Common myeloid progenitor, CD34-positive (primary cell): ENCODE measurements around the gene PLA2G15.
A peak's percentile ranks its signal among the peaks of the same experiment; 100 is the strongest.

Experiments used
- CTCF ChIA-PET: fragments of 350-600 bp; sonication (Branson Sonifier 250); formaldehyde crosslinking; loops from one replicate; lab custom pipeline; 2021; ENCODE audit warnings: antibody characterized with exemption; lab: Charles Lee
- POLR2A ChIA-PET: fragments of 350-600 bp; sonication (Branson Sonifier 250); formaldehyde crosslinking; loops from one replicate; lab custom pipeline; 2021; ENCODE audit warnings: antibody characterized with exemption; lab: Charles Lee
- DNase-seq, 3 donors: peaks; one replicate each; pipeline versions ENCODE4 v3.0.0 to v3.0.0-alpha.2; 2013
- H3K27ac ChIP-seq, 2 experiments: 1 replicate in 1 of 2; 2 replicates in 1 of 2; pipeline ENCODE4 v1.7.0; 2013; ENCODE audit warnings: inconsistent platforms in 2 of 2, low read length in 2 of 2, mild to moderate bottlenecking in 2 of 2, low read depth in 1 of 2, moderate library complexity in 1 of 2; ENCODE audit not compliant: severe bottlenecking in 2 of 2, insufficient read depth in 1 of 2, poor library complexity in 1 of 2
- H3K27me3 ChIP-seq, 5 experiments: replicated peaks in 2 of 5; 1 replicate in 3 of 5; 2 replicates in 2 of 5; pipeline versions ENCODE4 v1.6.1 to v1.7.0; 2013; ENCODE audit warnings: low read length in 4 of 5, mild to moderate bottlenecking in 2 of 5, moderate library complexity in 2 of 5, inconsistent platforms in 1 of 5; ENCODE audit not compliant: insufficient read depth in 5 of 5, control insufficient read depth in 4 of 5
- H3K36me3 ChIP-seq, 4 experiments: 1 replicate in 2 of 4; 2 replicates in 2 of 4; pipeline versions ENCODE4 v1.6.1 to v1.7.0; 2013; ENCODE audit warnings: low read length in 3 of 4, control low read depth in 1 of 4, mild to moderate bottlenecking in 1 of 4; ENCODE audit not compliant: control insufficient read depth in 4 of 4, insufficient read depth in 4 of 4
- H3K4me1 ChIP-seq, 4 experiments: 1 replicate in 3 of 4; 2 replicates in 1 of 4; pipeline versions ENCODE4 v1.6.1 to v1.7.1; 2013; ENCODE audit warnings: low read length in 3 of 4, mild to moderate bottlenecking in 3 of 4, control low read depth in 1 of 4, inconsistent platforms in 1 of 4, moderate library complexity in 1 of 4; ENCODE audit not compliant: control insufficient read depth in 4 of 4, insufficient read depth in 4 of 4; ENCODE audit errors: control extremely low read depth in 1 of 4
- H3K4me3 ChIP-seq, 7 experiments: 1 replicate in 4 of 7; 2 replicates in 3 of 7; pipeline versions ENCODE4 v1.5.1 to v1.7.0; 2013; ENCODE audit warnings: mild to moderate bottlenecking in 7 of 7, low read length in 6 of 7, moderate library complexity in 6 of 7, inconsistent platforms in 2 of 7, low read depth in 2 of 7, control low read depth in 1 of 7; ENCODE audit not compliant: insufficient read depth in 4 of 7, control insufficient read depth in 1 of 7; ENCODE audit errors: extremely low read depth in 1 of 7
- H3K9me3 ChIP-seq, 5 experiments: 1 replicate in 4 of 5; 2 replicates in 1 of 5; pipeline versions ENCODE4 v1.6.1 to v1.7.1; 2013; ENCODE audit warnings: low read length in 4 of 5, mild to moderate bottlenecking in 2 of 5, inconsistent platforms in 1 of 5, low read depth in 1 of 5, moderate library complexity in 1 of 5; ENCODE audit not compliant: control insufficient read depth in 4 of 5, insufficient read depth in 2 of 5; ENCODE audit errors: control extremely low read depth in 1 of 5
- WGBS: methylation state at CpG from one replicate; pipeline ENCODE4 v1.1.5; 2013; ENCODE audit not compliant: insufficient coverage; 5-methylcytosine and 5-hydroxymethylcytosine counted together

The PLA2G15 gene

GRCh38 chr16:68242085-68242484 is 3.1 kb upstream of the PLA2G15 start:
- Histone ChIP-seq H3K4me3 (no peak overlapping the region), H3K9me3 (no peaks in the 10 kb centered on the region), H3K27ac (no peak overlapping the region), H3K36me3 (no peaks in the 10 kb centered on the region), H3K4me1 (peaks cover 4 to 53% (median 45%) of the 10 kb centered on the region in 4 experiments), H3K27me3 (peaks cover 0 to under 1% (median 0%) of the 10 kb centered on the region in 5 experiments)
- POLR2A ChIA-PET, result no interaction called here
- CTCF ChIA-PET, result interaction anchor here (0.7 to 7.8 kb wide), 10 partner anchors 11 to 229 kb away, joined by 3 to 92 read pairs (median 5); no protein-coding TSS in a partner anchor
- no peak for DNase-seq
- WGBS, result 97% methylated on average over 6 of the region's 7 CpGs

DNA sequence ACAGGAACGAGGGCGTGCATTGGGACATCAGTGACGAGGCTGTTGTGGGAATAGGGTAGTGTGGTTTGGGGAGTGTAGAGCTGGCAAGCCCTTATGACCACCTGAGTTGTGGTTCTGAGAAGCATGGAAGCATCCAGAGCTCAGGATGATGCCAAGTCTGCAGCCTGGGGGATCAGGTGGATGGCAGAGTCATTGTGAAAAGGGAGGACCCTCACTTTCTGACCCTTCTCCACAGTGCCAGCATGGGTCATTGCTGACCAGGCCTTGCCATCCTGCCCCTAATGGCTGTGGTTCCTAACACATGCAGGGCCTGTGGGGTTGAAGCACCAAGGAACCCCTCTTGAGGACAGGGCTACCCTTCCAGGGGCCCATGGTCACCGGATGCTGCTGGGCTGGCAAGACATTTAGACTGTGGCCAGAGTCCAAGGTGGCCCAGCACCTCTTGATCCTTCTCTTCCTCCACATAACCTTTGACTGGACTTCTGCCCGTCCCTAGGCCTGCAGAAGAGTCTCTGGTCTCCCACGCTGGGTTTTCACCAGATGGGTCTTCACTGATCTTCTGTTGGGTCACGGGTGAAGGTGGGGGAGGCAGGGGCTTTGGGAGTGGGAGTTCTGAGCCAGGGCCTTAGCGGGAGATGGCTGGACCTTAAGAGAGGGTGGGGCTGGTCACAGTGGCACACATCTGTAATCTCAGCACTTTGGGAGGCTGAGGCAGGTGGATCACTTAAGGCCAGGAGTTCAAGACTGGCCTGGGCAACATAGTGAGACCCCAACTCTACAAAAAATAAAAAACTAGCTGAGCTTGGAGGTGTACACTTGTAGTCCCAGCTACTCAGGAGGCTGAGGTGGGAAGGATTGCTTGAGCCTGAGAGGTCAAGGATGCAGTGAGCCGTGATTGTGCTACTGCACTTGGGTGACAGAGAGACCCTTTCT is 2.0 kb upstream of the PLA2G15 start:
- POLR2A ChIA-PET, result no interaction called here
- CTCF ChIA-PET, result interaction anchor here (0.7 to 7.8 kb wide), 9 partner anchors 11 to 228 kb away, joined by 3 to 92 read pairs (median 4); partner anchors contain the start of gene SLC7A6
- no peaks in the 10 kb centered on the region for H3K9me3 ChIP-seq
- no peaks in the 10 kb centered on the region for H3K36me3 ChIP-seq
- H3K27ac ChIP-seq, result no peak overlapping the region
- DNase-seq, result no peak
- no peaks in the 10 kb centered on the region for H3K27me3 ChIP-seq
- WGBS, result 94% methylated on average over 5 of the region's 9 CpGs
- H3K4me1 ChIP-seq, result peaks cover 4 to 51% (median 46%) of the 10 kb centered on the region in 4 experiments
- no peak overlapping the region for H3K4me3 ChIP-seq

DNA sequence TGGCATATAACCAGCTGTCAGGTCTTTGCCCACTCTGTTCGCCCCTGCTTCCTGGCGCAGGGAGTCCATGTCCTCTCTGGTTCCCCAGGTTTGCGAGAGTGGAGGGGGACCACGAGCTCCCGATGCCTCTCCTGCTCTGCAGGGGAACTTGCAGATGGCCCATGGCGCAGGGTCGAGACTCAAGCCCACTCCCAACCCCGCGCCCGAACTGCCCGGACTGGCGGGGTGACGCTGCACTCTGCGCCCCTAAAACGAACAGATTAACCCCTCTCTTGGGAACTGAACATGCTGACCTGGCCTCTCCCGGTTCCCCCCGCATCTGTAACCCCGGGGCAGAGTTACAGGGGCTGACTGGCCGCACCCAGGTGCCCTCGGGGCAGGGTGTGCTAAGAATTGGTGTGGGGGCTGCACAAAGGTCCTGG is 681 bp upstream of the PLA2G15 start:
- Histone ChIP-seq H3K27me3 (no peaks in the 10 kb centered on the region), H3K27ac (peak overlapping the region in 1 of 2 experiments; percentile 66), H3K4me3 (peak overlapping the region; percentile 69 to 99 (median 92)), H3K4me1 (peaks cover 4 to 45% (median 40%) of the 10 kb centered on the region in 4 experiments), H3K36me3 (peaks cover 0 to 10% (median 2%) of the 10 kb centered on the region in 4 experiments), H3K9me3 (no peaks in the 10 kb centered on the region)
- no peak for DNase-seq
- ChIA-PET CTCF (interaction anchor here (0.7 to 7.8 kb wide), 10 partner anchors 10 to 87 kb away, joined by 3 to 92 read pairs (median 4); partner anchors contain the start of gene SLC7A6), POLR2A (interaction anchor here (0.5 to 1.3 kb wide), 2 partner anchors 88 to 121 kb away, joined by 3 to 6 read pairs; no protein-coding TSS in a partner anchor)
- 6% methylated on average over 20 of the region's 20 CpGs for WGBS

- Histone ChIP-seq H3K27ac (no peak overlapping the region), H3K4me3 (peak overlapping the region in 6 of 7 experiments; percentile 69 to 99 (median 93)), H3K27me3 (no peaks in the 10 kb centered on the region), H3K9me3 (no peaks in the 10 kb centered on the region), H3K4me1 (peaks cover 4 to 39% (median 34%) of the 10 kb centered on the region in 4 experiments), H3K36me3 (peaks cover 0 to 20% (median 4%) of the 10 kb centered on the region in 4 experiments)
- no peak for DNase-seq
- POLR2A ChIA-PET, result no interaction called here
- CTCF ChIA-PET, result interaction anchor here (0.9 to 7.8 kb wide), 4 partner anchors 14 to 81 kb away, joined by 3 to 92 read pairs (median 42); partner anchors contain the start of gene SLC7A6
- WGBS, result 98% methylated on average over 7 of the region's 7 CpGs
These were observed 948 bp downstream of the PLA2G15 start for GRCh38 chr16:68246121-68246520.

- WGBS, result 98% methylated on average over 5 of the region's 5 CpGs
- H3K27me3 ChIP-seq, result no peaks in the 10 kb centered on the region
- H3K4me3 ChIP-seq, result peak overlapping the region in 2 of 7 experiments; percentile 30 to 72
- DNase-seq, result no peak
- H3K36me3 ChIP-seq, result peaks cover 0 to 21% (median 5%) of the 10 kb centered on the region in 4 experiments
- peaks cover 4 to 39% (median 34%) of the 10 kb centered on the region in 4 experiments for H3K4me1 ChIP-seq
- POLR2A ChIA-PET, result no interaction called here
- CTCF ChIA-PET, result interaction anchor here (7.7 to 7.8 kb wide), 2 partner anchors 13 to 81 kb away, joined by 72 to 92 read pairs; no protein-coding TSS in a partner anchor
- H3K27ac ChIP-seq, result no peak overlapping the region
- H3K9me3 ChIP-seq, result no peaks in the 10 kb centered on the region
These were observed 1.5 kb downstream of the PLA2G15 start for GRCh38 chr16:68246666-68247065.

GRCh38 chr16:68247400-68247799 is 2.2 kb downstream of the PLA2G15 start:
- Histone ChIP-seq H3K27ac (no peak overlapping the region), H3K4me3 (peak overlapping the region in 3 of 7 experiments; percentile 30 to 72 (median 34)), H3K27me3 (no peaks in the 10 kb centered on the region), H3K4me1 (peaks cover 4 to 39% (median 34%) of the 10 kb centered on the region in 4 experiments), H3K9me3 (no peaks in the 10 kb centered on the region), H3K36me3 (peaks cover 0 to 28% (median 8%) of the 10 kb centered on the region in 4 experiments)
- WGBS, result 71% methylated on average over 3 of the region's 4 CpGs
- ChIA-PET POLR2A (no interaction called here), CTCF (interaction anchor here (2.4 to 7.8 kb wide), 4 partner anchors 13 to 81 kb away, joined by 7 to 92 read pairs (median 42); no protein-coding TSS in a partner anchor)
- DNase-seq, result no peak
